Activated B cell treated with CpG ODN at 0.5 μM for 24 hours (primary cell): Measurements from ENCODE around the gene PARS2. TPM values are rescaled to one million over a fixed set of nuclear protein-coding genes. Genes with fewer than 3 reads are reported as not detected.
"Not testable (repeated sequence)": the region's sequence is repeated elsewhere in the genome, so short reads cannot be mapped to it uniquely, and the experiment has no call there.

Source experiments
- ATAC-seq: fragments of 200-7000 bp; cut with Tn5 transposase; one replicate; pipeline ENCODE4 v1.10.0; 2021; ENCODE audit warnings: low read depth, mild to moderate bottlenecking, moderate library complexity
- CTCF ChIA-PET: fragments of 350-600 bp; sonication (Branson Sonifier 250); formaldehyde crosslinking; loops from one replicate; lab custom pipeline; 2021; ENCODE audit warnings: antibody characterized with exemption; lab: Charles Lee
- POLR2A ChIA-PET: fragments of 350-600 bp; sonication (Branson Sonifier 250); formaldehyde crosslinking; loops from one replicate; lab custom pipeline; 2021; ENCODE audit warnings: antibody characterized with exemption; lab: Charles Lee
- DNase-seq: peaks from one replicate; pipeline ENCODE4 v3.0.0; 2022
- H3K27ac Mint-ChIP-seq: one replicate; pipeline ENCODE4 v1.8.0; 2020; ENCODE audit warnings: mixed read lengths
- H3K27me3 Mint-ChIP-seq: one replicate; pipeline ENCODE4 v1.8.0; 2021; ENCODE audit warnings: mixed read lengths
- H3K36me3 Mint-ChIP-seq: one replicate; pipeline ENCODE4 v1.8.0; 2021; ENCODE audit warnings: low read depth, mixed read lengths
- H3K4me1 Mint-ChIP-seq: one replicate; pipeline ENCODE4 v1.8.0; 2021; ENCODE audit warnings: mixed read lengths
- H3K4me3 Mint-ChIP-seq: one replicate; pipeline ENCODE4 v1.8.0; 2020; ENCODE audit warnings: mild to moderate bottlenecking, mixed read lengths
- H3K9me3 Mint-ChIP-seq: one replicate; pipeline ENCODE4 v1.8.0; 2020; ENCODE audit warnings: mixed read lengths
- CTCF ChIP-seq: fragments of 200-600 bp; IDR thresholded peaks from one replicate; pipeline ENCODE4 v1.8.0; 2022; ENCODE audit warnings: antibody characterized with exemption, mild to moderate bottlenecking
- intact Hi-C: fragments of 100-400 bp; cut with micrococcal nuclease; formaldehyde crosslinking; loops from one replicate; pipeline ENCODE4 v1.15.1; 2024
- total RNA-seq: library from RNA; stranded (reverse); gene quantifications from 2 replicates; pipeline ENCODE4 v1.2.3, GENCODE V29; 2022

PARS2 gene
- total RNA-seq, 1 donor from 2014 or later, result 4.3 TPM

- intact Hi-C loops, result no loop called here
- Mint-ChIP-seq H3K27ac (no peak overlapping the region), H3K27me3 (peaks cover 3% of the 10 kb centered on the region), H3K4me1 (no peaks in the 10 kb centered on the region), H3K9me3 (peaks cover 2% of the 10 kb centered on the region), H3K36me3 (peaks cover 11% of the 10 kb centered on the region), H3K4me3 (no peak overlapping the region)
- ATAC-seq (no peak), DNase-seq (no peak)
- TF ChIP-seq CTCF, result no peak
- ChIA-PET POLR2A (no interaction called here), CTCF (no interaction called here)
Measured at GRCh38 chr1:54777431-54777830, 13.1 kb upstream of the PARS2 start.

- DNase-seq (no peak), ATAC-seq (no peak)
- no peak for TF ChIP-seq CTCF
- Mint-ChIP-seq H3K4me1 (no peaks in the 10 kb centered on the region), H3K4me3 (no peak overlapping the region), H3K9me3 (peaks cover 2% of the 10 kb centered on the region), H3K27ac (no peak overlapping the region), H3K27me3 (peaks cover 3% of the 10 kb centered on the region), H3K36me3 (peaks cover 11% of the 10 kb centered on the region)
- intact Hi-C loops, result no loop called here
- ChIA-PET POLR2A (no interaction called here), CTCF (no interaction called here)
Measured at GRCh38 chr1:54777011-54777410, 12.7 kb upstream of the PARS2 start.

- H3K27ac Mint-ChIP-seq, H3K27me3 Mint-ChIP-seq, POLR2A ChIA-PET, H3K4me3 Mint-ChIP-seq, H3K4me1 Mint-ChIP-seq, DNase-seq, ATAC-seq, H3K36me3 Mint-ChIP-seq, CTCF ChIA-PET, H3K9me3 Mint-ChIP-seq, intact Hi-C loops: not testable (repeated sequence)
Measured at GRCh38 chr1:54775828-54776721, 11.8 kb upstream of the PARS2 start.

- H3K36me3 Mint-ChIP-seq, result peaks cover 6% of the 10 kb centered on the region
- H3K4me3 Mint-ChIP-seq, result no peak overlapping the region
- ChIA-PET POLR2A (no interaction called here), CTCF (no interaction called here)
- no peak for ATAC-seq
- no peak for DNase-seq
- TF ChIP-seq CTCF, result no peak
- peaks cover 2% of the 10 kb centered on the region for H3K9me3 Mint-ChIP-seq
- H3K27me3 Mint-ChIP-seq, result peaks cover 3% of the 10 kb centered on the region
- no peaks in the 10 kb centered on the region for H3K4me1 Mint-ChIP-seq
- no peak overlapping the region for H3K27ac Mint-ChIP-seq
- intact Hi-C loops, result no loop called here
Measured at GRCh38 chr1:54774820-54775498, 10.6 kb upstream of the PARS2 start.

GRCh38 chr1:54772951-54773350 lies 8.6 kb upstream of the PARS2 start:
- intact Hi-C loops, result no loop called here
- no peak for TF ChIP-seq CTCF
- CTCF ChIA-PET, result no interaction called here

More at GRCh38 chr1:54772951-54773350, 8.6 kb upstream of the PARS2 start:
- Mint-ChIP-seq H3K9me3 (peaks cover 2% of the 10 kb centered on the region), H3K4me1 (no peaks in the 10 kb centered on the region), H3K36me3 (no peaks in the 10 kb centered on the region), H3K4me3 (no peak overlapping the region), H3K27ac (no peak overlapping the region), H3K27me3 (peaks cover 3% of the 10 kb centered on the region)
- POLR2A ChIA-PET, result no interaction called here
- ATAC-seq (no peak), DNase-seq (no peak)
